Prostate gland (tissue), 2 donors: ENCODE data around the gene SYCN. TPM values are rescaled to one million over a fixed set of nuclear protein-coding genes. Genes with fewer than 3 reads are reported as not detected.
"Not testable (repeated sequence)": the region's sequence is repeated elsewhere in the genome, so short reads cannot be mapped to it uniquely, and the experiment has no call there.

Experiments used
- DNase-seq: peaks from one replicate; pipeline ENCODE4 v3.0.0-alpha.2; 2019; ENCODE audit warnings: low spot score
- H3K27ac ChIP-seq, 2 donors: fragments of 200-600 bp; sonication (generic); 2 replicates each; pipeline ENCODE4 v1.5.1; 2017 to 2019
- H3K27me3 ChIP-seq: fragments of 200-600 bp; sonication (generic); replicated peaks from 2 replicates; pipeline ENCODE4 v1.5.1; 2019; ENCODE audit not compliant: insufficient read depth
- H3K36me3 ChIP-seq, 2 donors: fragments of 200-600 bp; sonication (generic); 1 replicate in 1 of 2; 2 replicates in 1 of 2; pipeline versions ENCODE4 v1.5.1 to v1.8.1; 2017 to 2019
- H3K4me1 ChIP-seq: fragments of 200-600 bp; sonication (generic); replicated peaks from 2 replicates; pipeline ENCODE4 v1.5.1; 2019
- H3K4me3 ChIP-seq, 2 donors: fragments of 200-600 bp; sonication (generic); 2 replicates each; pipeline ENCODE4 v1.5.1; 2017 to 2019
- H3K9me3 ChIP-seq: fragments of 200-600 bp; sonication (generic); 2 replicates; pipeline ENCODE4 v1.5.1; 2017
- CTCF ChIP-seq, 4 experiments: fragments of 200-600 bp in 2 of 4; fragments of 450-650 bp in 2 of 4; sonication (generic) in 2 of 4; IDR thresholded peaks; 1 replicate in 3 of 4; 2 replicates in 1 of 4; pipeline ENCODE4 v1.5.1; 2016 to 2019; ENCODE audit warnings: antibody characterized with exemption in 4 of 4, mild to moderate bottlenecking in 2 of 4, moderate library complexity in 2 of 4
- POLR2A ChIP-seq: fragments of 450-650 bp; IDR thresholded peaks from one replicate; pipeline ENCODE4 v1.6.1; 2016; ENCODE audit warnings: antibody characterized with exemption, mild to moderate bottlenecking
- POLR2AphosphoS5 ChIP-seq: sonication (generic); formaldehyde crosslinking; IDR thresholded peaks from one replicate; pipeline ENCODE4 v1.6.1; 2017; ENCODE audit warnings: antibody characterized with exemption
- WGBS: methylation state at CpG from one replicate; pipeline ENCODE4 v1.1.5; 2018; 5-methylcytosine and 5-hydroxymethylcytosine counted together
- intact Hi-C: fragments of 100-400 bp; cut with DNase I; formaldehyde crosslinking; loops from one replicate; pipeline ENCODE4 v1.14.2; 2022
- total RNA-seq, 2 donors: library from RNA; depleted of rRNA; stranded (reverse); fragments of >200 nt; gene quantifications; one replicate each; pipeline ENCODE4 v1.1.0, GENCODE V29; 2016

SYCN gene
- total RNA-seq, 2 donors from 2014 or later = 165 TPM; not detected in 1

GRCh38 chr19:39251081-39251480, 47.0 kb upstream of the SYCN start:
- no peak for TF ChIP-seq CTCF (IDR thresholded peaks at IDR 0.05)
- no peak for TF ChIP-seq POLR2A
- TF ChIP-seq POLR2AphosphoS5 = no peak
- no peak overlapping the region for H3K4me3 ChIP-seq
- H3K4me1 ChIP-seq = no peaks in the 10 kb centered on the region
- H3K36me3 ChIP-seq = no peaks in the 10 kb centered on the region
- H3K9me3 ChIP-seq = no peaks in the 10 kb centered on the region
- H3K27ac ChIP-seq = no peak overlapping the region
- intact Hi-C loops = no loop called here
- DNase-seq = no peak
- H3K27me3 ChIP-seq = peaks cover 6% of the 10 kb centered on the region
- 84% methylated on average over 5 of the region's 5 CpGs for WGBS

GRCh38 chr19:39248806-39249205, 44.7 kb upstream of the SYCN start, which contains the start of gene IFNL4:
Gene IFNL4, minus strand, starts transcription at chr19:39248856.
- Histone ChIP-seq H3K27ac (no peak within 1 kb of the TSS), H3K27me3 (peaks cover 6% of the 10 kb centered on the region), H3K4me3 (no peak within 1 kb of the TSS), H3K36me3 (no peaks in the 10 kb centered on the region), H3K9me3 (no peaks in the 10 kb centered on the region), H3K4me1 (no peaks in the 10 kb centered on the region)
- intact Hi-C loops = no loop called here
- no peak for TF ChIP-seq CTCF (IDR thresholded peaks at IDR 0.05)
- TF ChIP-seq POLR2A = no peak
- no peak for TF ChIP-seq POLR2AphosphoS5
- DNase-seq = no peak
- 80% methylated on average over 13 of the region's 13 CpGs for WGBS

GRCh38 chr19:39247701-39248664, 43.9 kb upstream of the SYCN start:
- Histone ChIP-seq H3K27me3 (peaks cover 6% of the 10 kb centered on the region), H3K4me1 (no peaks in the 10 kb centered on the region), H3K27ac (no peak overlapping the region), H3K9me3 (no peaks in the 10 kb centered on the region), H3K36me3 (no peaks in the 10 kb centered on the region), H3K4me3 (no peak overlapping the region)
- no peak for TF ChIP-seq CTCF (IDR thresholded peaks at IDR 0.05)
- TF ChIP-seq POLR2AphosphoS5 = no peak
- TF ChIP-seq POLR2A = no peak
- intact Hi-C loops = no loop called here
- DNase-seq = no peak
- 13% methylated on average over 70 of the region's 92 CpGs for WGBS

GRCh38 chr19:39246951-39247669, 43.0 kb upstream of the SYCN start:
- Histone ChIP-seq H3K4me3 (no peak overlapping the region), H3K36me3 (no peaks in the 10 kb centered on the region), H3K27ac (no peak overlapping the region), H3K4me1 (no peaks in the 10 kb centered on the region), H3K27me3 (peaks cover 6% of the 10 kb centered on the region), H3K9me3 (no peaks in the 10 kb centered on the region)
- WGBS = 18% methylated on average over 41 of the region's 42 CpGs
- DNase-seq = no peak
- intact Hi-C loops = no loop called here
- TF ChIP-seq CTCF (IDR thresholded peaks at IDR 0.05) (no peak), POLR2AphosphoS5 (no peak), POLR2A (no peak)

GRCh38 chr19:39245166-39245565, 41.1 kb upstream of the SYCN start:
- intact Hi-C loops, H3K4me3 ChIP-seq, DNase-seq, H3K36me3 ChIP-seq, H3K9me3 ChIP-seq, H3K4me1 ChIP-seq, H3K27me3 ChIP-seq, H3K27ac ChIP-seq: not testable (repeated sequence)
- WGBS = no CpG with 5 or more reads among the region's 1 CpG

- 85% methylated on average over 8 of the region's 12 CpGs for WGBS
- H3K27me3 ChIP-seq, DNase-seq, intact Hi-C loops, H3K4me1 ChIP-seq, H3K27ac ChIP-seq, H3K36me3 ChIP-seq, H3K9me3 ChIP-seq, H3K4me3 ChIP-seq: not testable (repeated sequence)
Measured at GRCh38 chr19:39244410-39245100, 40.5 kb upstream of the SYCN start, which contains the start of gene IFNL3. Gene IFNL3, minus strand, starts transcription at chr19:39245006. Its CDS starts 39 bp downstream, at chr19:39244967.

- H3K4me3 ChIP-seq, H3K9me3 ChIP-seq, H3K4me1 ChIP-seq, intact Hi-C loops, DNase-seq, H3K27me3 ChIP-seq, H3K36me3 ChIP-seq, H3K27ac ChIP-seq: not testable (repeated sequence)
- 77% methylated on average over 9 of the region's 13 CpGs for WGBS
Measured at GRCh38 chr19:39243741-39244140, 39.7 kb upstream of the SYCN start.
